ENCODE data around the gene TREX2.

TREX2 gene

DNA sequence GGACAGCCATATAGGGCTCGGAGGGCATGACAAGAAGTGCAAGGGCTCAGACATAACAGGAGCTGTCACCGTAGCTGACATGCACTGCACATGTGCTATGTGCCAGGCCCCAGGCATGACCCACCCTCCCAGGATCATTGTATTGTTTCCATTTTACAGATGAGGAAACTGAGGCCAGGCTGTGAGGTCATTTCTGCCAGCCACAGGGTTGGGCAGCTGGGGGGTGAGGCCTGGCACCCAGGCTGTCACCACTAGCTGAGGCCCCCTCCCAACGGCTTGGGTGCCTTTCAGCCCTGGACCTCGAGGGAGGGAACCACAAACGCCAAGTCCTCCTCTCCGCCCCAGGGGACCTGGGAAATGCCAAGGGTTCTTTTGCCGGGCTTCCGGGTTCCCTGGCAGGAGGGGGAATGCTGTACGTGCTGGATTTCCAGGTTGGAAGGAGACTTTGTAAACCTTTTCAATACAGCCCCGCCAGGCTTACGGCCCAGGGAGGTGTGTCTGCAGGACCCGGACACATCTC, 12.6 kb downstream of the TREX2 start:
- DNase-seq = no peak

DNA sequence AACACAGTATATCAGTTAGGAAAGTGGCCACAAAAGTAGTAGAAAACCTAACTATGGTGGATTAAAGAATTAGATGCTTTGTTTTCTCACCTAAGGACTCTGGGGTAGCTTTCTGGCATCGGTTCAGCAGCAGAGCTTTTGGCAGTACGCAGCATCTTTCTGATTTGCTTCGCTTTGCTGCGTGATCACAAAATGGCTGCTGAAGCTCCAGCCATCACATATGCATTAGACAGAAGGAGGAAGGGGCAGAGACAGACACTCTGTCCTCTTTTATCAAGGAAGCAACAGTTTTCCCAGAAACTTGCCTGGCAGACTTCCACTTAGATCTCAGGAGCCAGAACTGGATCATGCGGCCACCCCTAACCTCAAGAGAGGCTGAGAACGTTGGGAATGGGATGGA, 15.1 kb downstream of the TREX2 start:
- DNase-seq = no peak

DNA sequence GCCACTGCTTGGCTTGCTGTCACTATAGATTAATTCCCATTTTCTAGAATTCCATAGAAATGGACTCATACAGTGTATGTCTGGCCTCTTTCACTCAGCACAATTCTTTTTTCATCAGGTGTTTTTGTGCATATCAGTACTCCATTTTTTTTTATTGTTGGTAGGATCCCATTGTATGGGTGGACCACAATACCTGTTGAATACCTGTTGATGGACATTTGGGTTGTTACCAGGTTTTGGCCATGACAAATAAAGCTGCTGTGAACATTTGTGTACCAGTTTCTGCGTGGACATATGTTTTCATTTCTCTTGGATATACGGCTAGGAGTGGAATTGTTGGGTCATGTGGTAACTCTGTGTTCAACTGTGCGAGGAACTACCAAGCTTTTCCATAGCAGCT, 19.7 kb downstream of the TREX2 start:
- no peak for DNase-seq

DNA sequence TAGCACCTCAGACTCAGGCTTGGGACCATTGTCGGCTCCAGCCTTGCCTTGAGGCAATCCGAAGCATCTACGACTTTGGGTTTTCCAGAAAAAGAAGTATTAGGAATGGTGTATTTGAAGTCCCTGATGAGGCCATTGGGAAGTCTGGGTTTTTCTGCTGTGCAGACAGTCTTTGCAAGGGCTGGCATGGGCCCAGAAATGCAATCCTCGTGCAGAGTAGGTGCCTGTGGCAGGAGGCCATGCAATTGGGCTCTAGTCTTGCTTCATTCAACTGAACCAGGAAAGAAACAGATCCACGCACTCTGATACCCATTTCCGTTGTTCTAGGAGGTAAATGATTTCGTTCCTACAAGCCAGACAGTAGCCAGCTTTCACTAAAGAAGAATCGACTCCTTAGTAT, 22.2 kb downstream of the TREX2 start:
- DNase-seq = no peak

DNA sequence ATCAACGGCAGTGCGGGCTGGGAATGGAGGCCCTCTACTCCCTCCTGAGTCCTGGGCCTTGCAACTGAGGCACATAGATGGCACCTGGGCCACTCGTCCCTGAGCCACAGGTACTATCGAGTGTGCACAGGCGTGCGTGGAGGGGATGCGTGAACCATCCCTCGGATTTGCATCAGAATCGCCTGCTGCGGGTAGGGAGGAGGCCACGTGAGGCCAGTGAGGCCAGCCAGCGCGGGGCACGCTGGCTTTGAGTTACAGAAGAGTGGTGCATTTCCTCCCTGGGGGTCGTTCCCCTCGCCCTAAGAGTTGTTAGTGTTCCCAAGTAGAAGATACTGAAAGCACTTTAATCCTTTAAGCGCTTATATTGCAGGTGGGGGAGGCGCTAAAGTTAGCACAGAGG, 24.0 kb downstream of the TREX2 start:
- DNase-seq = no peak

DNA sequence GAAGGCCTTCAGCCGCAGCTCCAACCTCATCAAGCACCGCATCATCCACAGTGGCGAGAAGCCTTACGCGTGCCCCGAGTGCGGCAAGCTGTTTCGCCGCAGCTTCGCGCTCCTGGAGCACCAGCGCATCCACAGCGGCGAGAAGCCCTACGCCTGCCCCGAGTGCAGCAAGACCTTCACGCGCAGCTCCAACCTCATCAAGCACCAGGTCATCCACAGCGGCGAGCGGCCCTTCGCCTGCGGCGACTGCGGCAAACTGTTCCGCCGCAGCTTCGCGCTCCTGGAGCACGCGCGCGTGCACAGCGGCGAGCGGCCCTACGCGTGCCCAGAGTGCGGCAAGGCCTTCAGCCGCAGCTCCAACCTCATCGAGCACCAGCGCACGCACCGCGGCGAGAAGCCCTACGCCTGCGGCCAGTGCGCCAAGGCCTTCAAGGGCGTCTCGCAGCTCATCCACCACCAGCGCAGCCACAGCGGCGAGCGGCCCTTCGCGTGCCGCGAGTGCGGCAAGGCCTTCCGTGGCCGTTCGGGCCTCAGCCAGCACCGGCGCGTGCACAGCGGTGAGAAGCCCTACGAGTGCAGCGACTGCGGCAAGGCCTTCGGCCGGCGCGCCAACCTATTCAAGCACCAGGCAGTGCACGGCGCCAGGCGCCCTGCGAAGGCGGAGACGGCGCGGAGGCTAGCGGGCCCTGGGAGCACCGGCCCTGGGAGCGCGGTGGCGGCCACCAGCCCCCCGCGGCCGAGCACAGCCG, 24.8 kb downstream of the TREX2 start:
- DNase-seq = no peak

DNA sequence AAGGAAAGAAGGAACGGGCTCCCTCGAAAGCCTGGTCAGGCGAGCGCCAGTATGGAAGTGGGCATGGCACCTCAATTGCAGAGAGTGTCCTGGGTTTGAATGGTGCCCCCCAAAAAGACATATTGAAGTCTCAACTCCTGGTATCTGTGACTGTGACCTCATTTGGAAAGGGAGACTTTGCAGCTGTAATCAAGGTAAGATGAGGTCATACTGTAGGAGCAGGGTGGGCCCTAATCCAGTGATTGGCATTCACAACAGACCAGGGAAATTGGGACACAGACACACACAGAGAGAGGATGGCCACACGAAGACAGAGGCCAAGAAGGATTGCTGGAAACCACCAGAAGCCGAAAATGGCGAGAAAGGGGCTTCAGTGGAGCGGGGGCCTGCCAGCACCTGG, 28.2 kb downstream of the TREX2 start:
- no peak for DNase-seq

DNA sequence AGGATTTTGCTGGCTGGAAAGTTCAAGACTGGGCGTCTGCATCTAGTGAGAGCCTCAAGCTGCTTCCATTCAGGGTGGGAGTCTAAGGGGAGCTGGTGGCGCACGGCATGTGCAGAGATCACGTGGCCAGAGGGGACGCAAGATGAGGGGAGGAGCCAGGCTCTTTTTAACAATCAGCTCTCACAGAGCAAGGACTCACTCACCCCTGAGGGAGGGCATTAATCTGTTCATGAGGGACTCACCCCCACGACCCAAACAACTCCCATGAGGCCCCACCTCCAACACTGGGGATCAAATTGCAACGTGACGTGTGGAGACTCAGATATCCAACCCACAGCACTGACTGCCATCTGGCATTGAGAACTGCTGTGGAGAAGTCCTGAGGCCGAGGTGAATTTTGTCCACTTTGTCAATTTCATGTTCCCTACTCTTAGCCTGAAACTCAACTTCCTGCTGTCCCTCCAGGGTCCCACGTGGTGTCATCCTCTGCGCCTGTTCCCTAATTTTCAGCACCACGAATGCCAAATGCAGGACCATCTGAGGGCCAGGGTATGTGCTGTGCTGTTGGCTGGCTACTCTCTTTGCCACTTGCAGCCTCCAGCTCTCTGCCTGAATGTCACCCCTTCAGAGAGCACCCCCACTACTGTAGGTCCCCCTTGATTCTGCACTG, 28.9 kb downstream of the TREX2 start:
- DNase-seq = no peak

DNA sequence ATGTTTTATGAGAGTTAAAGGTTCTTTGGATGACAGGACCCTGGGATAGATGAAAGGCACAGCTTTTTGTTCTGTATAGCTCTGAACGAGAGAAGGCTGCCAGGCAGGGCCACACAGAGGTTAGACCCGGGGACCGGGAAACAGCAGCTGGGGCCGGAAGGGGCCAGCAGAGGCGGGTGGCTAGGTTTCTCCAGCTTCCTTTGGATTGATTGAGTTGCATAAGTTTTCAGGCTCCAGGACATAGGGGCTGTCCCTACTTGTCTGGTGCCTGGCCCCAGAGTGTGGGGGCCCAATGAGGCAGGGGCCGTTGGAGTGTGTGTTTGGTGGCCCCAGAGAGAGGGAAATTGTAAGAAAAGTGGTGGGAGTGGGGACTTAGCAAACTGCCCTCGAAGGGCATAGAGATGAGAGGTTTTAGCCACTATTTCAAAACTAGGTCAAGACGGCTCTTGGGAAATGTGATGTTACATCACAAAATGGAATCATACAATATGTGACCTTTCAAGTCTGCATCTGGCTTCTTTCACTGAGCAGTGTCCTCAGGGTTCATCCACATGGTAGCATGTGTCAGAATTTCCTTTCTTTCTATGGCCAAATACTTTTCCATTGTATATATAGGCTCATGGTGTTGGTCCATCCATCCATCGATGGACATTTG, 30.9 kb downstream of the TREX2 start:
- no peak for DNase-seq

DNA sequence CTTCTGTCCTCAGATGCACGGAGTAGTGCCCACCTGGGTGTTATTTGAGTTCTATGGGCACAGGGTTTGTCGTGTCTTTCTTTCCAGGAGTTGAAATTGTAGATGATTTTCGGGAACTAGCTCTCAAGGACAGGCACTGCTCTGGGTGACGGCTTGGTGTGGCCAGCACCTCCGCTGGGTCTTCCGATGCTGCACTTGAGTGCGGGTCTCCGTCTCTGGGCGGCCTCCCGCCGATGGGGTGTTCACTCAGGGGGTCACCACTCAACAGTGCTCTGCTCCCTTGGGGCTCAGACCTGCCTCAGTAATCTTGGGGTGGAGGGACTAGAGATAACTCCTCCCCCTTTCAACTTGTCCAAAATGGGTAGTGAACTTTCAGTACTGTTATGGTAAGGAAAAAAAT, 32.1 kb downstream of the TREX2 start:
- DNase-seq = no peak

DNA sequence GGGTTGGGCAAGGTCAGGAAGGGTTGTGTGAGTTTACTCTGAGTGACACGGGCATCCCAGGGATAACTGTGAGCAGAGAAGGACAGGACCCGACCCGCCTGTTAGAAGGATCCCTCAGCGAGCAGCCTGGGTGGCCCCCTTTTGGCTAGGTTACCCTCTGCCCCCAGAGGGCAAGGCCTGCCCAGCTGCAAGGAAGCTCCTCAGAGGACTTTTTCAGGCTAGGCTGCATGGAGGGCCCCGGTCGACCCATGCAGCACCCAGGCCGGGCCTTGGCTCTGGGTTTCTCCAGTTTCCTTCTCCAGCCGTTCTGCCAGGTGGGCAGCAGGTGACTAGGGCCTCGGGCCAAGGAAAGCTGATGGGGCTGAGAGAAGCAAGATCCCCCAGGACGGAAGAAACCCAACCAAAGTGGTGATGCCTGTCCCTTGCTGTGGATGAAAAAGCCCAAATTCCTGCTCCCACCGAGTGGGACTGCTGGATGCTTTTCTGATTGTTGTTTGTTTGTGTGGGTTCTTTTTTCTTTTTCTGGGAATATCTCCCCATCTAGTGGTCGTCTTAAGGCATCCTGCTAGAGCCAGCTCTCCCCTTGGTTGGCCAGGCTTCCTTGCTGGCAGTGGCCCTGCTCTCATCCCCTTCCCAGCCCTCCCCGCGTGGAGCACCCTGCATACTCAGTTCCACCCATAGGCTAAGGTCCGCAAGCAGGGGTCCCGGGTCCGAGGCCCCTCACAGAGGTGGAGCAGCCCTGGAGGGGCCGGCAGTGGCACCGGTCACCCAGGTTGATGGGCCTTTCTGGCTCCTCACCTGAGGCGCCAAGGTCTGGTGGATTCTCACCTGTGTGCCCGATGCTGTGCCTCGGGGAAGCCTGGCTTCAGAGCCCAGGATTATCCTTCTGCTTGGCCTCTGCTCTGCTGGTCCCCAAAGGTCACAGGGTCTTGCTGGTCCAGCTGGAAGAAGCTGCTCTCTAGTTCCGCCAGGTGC, 32.8 kb downstream of the TREX2 start:
- no peak for DNase-seq

DNA sequence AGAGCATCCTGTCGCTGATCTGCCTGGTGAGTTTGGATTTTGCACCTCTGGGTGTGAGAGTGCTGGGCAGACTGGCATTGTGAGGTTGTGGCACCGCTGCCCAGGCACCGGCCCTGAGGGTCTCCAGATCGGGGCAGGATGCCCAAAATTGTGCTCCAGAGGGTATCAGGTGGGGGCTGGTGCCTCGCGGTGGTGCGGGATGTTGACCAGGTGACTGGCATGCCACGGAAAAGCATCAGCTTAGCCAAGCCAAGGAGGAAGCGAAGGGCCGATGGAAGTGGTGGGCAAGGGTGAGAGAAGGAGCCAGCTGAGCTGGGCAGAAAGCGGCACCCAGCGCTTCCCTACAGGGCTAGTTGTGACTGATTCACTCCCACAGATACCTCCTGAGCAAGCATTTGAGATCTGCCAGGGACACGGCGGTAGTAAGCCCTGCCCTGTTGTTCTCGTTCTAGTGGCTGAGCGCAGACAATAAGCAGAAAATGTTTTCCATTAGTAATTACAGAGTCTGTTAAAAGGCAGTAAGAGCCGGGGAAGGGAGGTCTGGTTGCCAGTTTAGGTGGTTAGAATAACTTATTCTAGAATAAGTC, 33.8 kb downstream of the TREX2 start:
- no peak for DNase-seq

DNA sequence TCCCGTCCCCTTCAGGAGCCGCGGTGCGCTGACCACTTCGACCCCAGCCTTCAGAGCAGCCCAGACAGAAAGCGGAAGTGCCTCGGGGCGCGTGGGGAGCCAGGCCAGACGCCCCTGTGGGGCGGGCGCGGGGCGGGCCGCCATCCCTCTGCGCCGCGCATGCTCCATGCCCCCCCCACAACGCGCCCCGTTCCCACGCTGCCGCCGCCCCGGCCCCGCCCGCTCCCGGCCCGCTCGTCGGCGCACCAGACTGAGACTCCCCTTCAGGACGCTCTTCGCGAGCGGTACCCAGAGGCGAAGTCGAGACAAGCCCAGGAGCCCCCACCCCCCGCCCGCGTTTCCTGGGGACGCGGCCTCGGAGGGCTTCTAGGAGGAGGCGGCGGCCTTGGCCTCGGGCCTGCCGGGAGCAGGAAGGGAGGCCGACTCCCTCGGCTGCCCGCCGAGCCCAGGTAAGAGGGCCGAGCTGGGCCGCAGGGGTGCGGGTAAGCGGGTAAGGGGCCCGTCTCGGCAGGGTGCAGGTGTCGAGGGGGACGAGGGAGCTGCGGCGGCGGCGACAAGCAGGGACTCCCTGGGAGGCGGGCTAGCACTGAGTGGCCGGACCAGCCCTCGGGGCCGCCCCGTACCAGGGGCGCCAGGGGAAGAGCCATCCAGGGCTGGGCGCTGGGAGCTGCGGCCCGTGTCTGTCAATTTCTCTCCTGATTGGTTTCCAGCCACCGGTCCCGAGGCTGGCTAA, 34.4 kb downstream of the TREX2 start, which contains the start of gene ZFP92:
Gene ZFP92 (plus strand): TSS at position 218 of the 733 bp plus-strand sequence. CDS start 6,851 bp downstream, outside the sequence.
- no peak for DNase-seq

DNA sequence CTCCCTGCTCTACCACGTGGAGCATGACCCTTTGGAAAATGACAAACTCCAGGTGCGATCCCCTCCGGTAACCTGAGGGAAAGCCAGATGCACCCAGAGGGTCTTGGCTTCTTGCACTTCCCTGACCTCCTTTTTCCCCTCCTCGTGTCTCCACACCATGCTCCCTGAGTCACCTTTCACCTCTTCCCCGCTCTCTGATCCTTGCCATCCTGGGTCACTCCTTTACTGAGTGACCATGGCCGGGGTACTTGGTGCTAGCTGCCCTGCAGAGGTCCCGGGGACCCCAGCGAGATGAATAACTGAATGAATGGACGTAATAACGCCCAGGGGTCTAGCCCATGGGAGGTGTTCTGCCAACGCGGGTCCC, 35.0 kb downstream of the TREX2 start:
- DNase-seq = no peak

DNA sequence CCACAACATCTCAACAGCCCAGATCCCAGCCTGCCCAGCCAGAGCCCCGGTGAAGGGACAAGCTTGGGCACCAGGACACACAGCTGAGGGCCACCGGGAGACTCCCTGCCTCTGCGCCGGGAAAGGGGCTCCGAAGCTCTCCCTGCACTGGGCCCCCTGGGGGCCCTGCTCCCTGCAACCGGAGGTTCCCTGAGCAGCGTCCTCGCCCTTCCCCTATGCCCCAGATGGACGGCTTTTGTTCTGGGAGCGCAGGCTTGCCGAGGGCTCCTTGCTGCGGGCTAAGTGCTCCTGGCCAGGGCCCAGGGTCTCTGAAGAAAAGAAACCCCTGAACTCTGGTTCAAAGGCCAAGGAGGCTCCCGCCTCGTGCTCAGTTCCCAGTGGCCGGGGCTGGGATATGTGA, 35.5 kb downstream of the TREX2 start:
- no peak for DNase-seq

DNA sequence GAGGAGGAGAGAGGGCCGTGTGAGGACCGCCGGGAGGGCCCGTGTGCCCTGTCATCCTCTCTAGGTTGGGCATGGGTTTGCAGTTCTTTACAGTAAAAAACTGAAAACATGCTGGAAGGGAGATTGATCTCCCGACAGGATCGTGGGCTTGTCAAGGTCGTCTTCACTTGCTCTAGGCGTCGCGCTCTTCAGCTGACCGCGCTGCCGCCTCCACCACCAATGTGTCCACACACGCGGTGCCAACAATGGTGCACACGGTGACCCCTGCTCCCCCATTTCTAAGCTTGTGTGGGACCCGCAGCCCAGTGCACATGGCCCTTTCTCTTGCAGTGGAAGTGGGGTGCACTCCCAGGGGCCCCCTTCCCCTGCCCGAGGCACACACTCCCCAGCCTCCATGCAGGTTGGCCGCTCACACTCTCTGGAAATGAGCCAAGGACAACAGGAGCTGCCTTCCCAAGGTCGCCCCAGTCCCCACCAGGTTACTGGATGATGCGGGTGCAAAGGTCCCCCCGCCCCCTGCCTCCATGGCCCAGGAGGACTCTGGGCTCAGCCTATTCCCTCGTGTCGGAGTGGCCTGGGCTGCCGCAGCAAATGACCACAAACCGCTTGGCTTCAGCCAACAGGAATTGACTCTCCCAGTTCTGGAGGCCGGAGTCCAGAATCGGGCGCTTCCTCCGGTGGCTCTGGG, 36.3 kb downstream of the TREX2 start:
- DNase-seq = no peak

DNA sequence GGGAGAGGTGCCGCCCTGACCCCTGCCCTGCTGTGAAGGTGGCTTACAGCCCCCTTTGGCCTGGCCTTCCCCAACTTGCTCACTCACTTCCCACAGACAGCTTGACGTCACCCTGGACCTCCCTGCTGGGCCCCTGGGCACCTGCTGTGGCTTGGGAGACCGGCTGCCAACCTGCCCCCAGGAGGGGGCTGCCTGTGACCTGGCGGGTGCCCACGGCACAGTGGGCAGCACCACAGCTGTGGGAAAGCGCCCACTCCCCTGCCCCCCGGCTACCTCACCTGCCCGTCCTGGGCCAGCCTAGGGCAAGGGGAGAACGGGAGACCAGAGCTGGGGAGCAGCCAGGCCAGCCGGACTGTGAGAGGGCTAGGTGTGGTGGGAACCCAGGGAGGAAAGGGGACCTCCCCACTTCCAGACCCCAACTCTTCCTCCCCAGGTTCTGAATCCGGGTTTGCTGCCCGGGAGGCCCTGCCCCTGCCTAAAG, 36.9 kb downstream of the TREX2 start:
- DNase-seq = no peak

DNA sequence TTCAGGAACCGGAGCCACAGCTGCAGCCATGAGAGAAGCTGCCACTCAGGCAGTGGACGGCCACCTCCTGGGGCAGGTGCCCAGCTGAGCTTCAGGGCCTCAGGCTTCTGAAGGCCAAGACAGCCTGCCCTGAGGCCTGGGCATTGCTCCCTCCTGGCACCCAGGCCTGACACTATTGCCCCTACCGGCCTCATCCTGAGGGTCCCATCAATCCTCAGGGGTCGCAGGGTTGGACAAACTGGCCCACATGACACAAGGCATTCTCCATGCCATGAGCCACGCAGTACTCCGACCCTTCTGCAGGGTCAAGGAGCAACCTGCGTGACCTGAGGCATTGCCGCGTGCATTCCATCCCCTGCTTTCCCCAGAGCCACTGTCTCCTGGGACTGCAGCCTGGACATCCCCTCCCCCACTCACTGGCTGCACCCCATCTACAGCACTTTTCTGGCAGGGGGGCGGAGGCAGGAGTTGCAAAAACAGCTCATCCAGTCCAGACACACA, 37.6 kb downstream of the TREX2 start:
- no peak for DNase-seq

DNA sequence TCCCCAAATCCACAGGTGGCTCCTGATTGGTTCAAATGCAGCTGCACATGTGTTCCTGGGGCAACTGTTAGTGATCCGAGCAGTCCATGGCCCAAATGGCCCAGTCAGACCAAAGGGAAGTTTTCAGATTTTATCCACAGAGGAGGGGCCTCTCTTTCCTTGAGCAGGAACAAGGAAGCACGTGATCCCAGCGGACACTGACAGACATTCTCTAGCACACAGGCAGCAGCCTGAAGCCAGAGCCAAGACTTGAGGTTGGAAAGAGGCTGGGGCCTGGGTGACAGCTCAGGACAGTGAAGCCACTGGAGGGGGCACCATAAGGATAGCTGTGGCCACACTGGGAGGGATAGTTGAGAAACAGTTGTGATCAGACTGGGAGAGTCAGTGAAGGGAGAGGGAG, 38.1 kb downstream of the TREX2 start:
- DNase-seq = no peak

DNA sequence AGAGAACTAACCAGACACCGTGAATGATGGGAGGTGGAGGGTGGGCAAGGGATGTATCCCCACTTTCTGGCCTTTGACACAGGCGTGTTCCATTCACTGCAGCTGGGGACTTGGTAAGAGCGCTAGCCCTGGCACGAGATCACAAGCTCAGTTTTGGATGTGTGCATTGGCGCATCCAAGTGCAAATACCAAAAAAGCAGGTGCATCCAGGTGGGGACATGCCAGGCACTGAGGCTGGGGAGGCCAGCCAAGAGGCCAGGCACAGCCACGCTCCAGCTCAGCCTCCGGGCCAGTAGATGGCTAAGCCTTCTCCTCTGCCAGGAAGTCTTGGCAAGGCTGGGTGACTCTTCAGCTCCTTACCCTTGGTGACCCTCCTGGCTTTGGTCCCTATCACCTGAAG, 39.0 kb downstream of the TREX2 start:
- DNase-seq = no peak

DNA sequence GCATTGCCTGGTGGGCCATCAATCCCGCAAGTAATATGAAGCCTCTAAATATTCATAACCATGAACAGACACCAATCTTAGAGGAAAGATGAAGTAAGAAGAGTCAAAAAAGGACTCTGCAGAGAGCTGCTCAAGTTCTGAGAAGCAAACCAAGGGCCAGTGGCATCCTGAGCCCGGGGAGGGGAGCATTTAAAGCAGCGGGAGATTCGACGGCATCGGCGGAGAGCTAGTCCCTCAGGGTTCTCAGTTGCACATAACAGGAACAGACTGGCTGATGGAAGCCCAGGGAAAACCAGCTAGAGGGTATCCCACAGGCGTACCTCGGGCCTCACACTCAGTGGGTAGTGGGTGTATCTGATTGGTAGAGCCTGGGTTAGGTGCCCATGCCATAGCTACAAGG, 39.8 kb downstream of the TREX2 start:
- DNase-seq = no peak
